ENCODE results near the gene RARRES2.

The RARRES2 gene

GRCh38 chr7:150323682-150324372, 17.6 kb downstream of the RARRES2 start:
- Histone ChIP-seq H2AFZ (ENCODE audit: low read depth, low read length) (peak overlapping the region; percentile 96), H3K9ac (ENCODE audit: low read depth, low read length) (peak overlapping the region; percentile 98), H3K79me2 (ENCODE audit: insufficient read depth, low read length) (peaks cover 72% of the 10 kb centered on the region), H3K9me3 (ENCODE audit: insufficient read depth, low read length, severe bottlenecking) (no peaks in the 10 kb centered on the region), H3K27me3 (ENCODE audit: insufficient read depth, low read length, poor library complexity) (no peaks in the 10 kb centered on the region), H3K4me1 (ENCODE audit: insufficient read depth, low read length) (peaks cover 40% of the 10 kb centered on the region), H3K27ac (ENCODE audit: low read length) (peak overlapping the region; percentile 99), H4K20me1 (ENCODE audit: insufficient read depth, low read length) (peaks cover 20% of the 10 kb centered on the region), H3K4me2 (ENCODE audit: insufficient read depth, low read length) (peak overlapping the region; percentile 84), H3K36me3 (ENCODE audit: insufficient read depth, low read length) (peaks cover 51% of the 10 kb centered on the region), H3K4me3 (ENCODE audit: low read depth in 1 of 2, low read length in 2 of 2) (peak overlapping the region; percentile 65 to 94)
- TF ChIP-seq CTCF (IDR thresholded peaks at IDR 0.05; ENCODE audit: borderline replicate concordance, extremely low read depth, low read length, poor library complexity, severe bottlenecking) = no peak
- TF ChIP-seq EZH2 (IDR thresholded peaks at IDR 0.05; ENCODE audit: borderline replicate concordance, low read depth, low read length, severe bottlenecking) = no peak
- DNase-seq (peak; percentile 49), ATAC-seq (ENCODE audit: insufficient read depth, low read depth) (peak; percentile 55)

- H3K4me1 ChIP-seq (ENCODE audit: insufficient read depth, low read length) = peaks cover 40% of the 10 kb centered on the region
- peaks cover 65% of the 10 kb centered on the region for H3K79me2 ChIP-seq (ENCODE audit: insufficient read depth, low read length)
- peak within 1 kb of the TSS; percentile 99 for H3K27ac ChIP-seq (ENCODE audit: low read length)
- H3K4me2 ChIP-seq (ENCODE audit: insufficient read depth, low read length) = peak within 1 kb of the TSS; percentile 84
- H3K9ac ChIP-seq (ENCODE audit: low read depth, low read length) = peak within 1 kb of the TSS; percentile 98
- H3K4me3 ChIP-seq (ENCODE audit: low read depth in 1 of 2, low read length in 2 of 2) = peak within 1 kb of the TSS; percentile 65 to 94
- H3K9me3 ChIP-seq (ENCODE audit: insufficient read depth, low read length, severe bottlenecking) = no peaks in the 10 kb centered on the region
- no peaks in the 10 kb centered on the region for H3K27me3 ChIP-seq (ENCODE audit: insufficient read depth, low read length, poor library complexity)
- no peak for TF ChIP-seq EZH2 (IDR thresholded peaks at IDR 0.05; ENCODE audit: borderline replicate concordance, low read depth, low read length, severe bottlenecking)
- peak; percentile 45 for TF ChIP-seq CTCF (IDR thresholded peaks at IDR 0.05; ENCODE audit: borderline replicate concordance, extremely low read depth, low read length, poor library complexity, severe bottlenecking)
- ATAC-seq (ENCODE audit: insufficient read depth, low read depth) (peak; percentile 75), DNase-seq (peak; percentile 82)
- peaks cover 15% of the 10 kb centered on the region for H4K20me1 ChIP-seq (ENCODE audit: insufficient read depth, low read length)
- peaks cover 43% of the 10 kb centered on the region for H3K36me3 ChIP-seq (ENCODE audit: insufficient read depth, low read length)
- H2AFZ ChIP-seq (ENCODE audit: low read depth, low read length) = peak within 1 kb of the TSS; percentile 96
Observed at GRCh38 chr7:150322833-150323681, 18.4 kb downstream of the RARRES2 start, which contains the start of the genes ACTR3C and LRRC61. Gene ACTR3C, minus strand, starts transcription at chr7:150323545. Its CDS starts 28,249 bp downstream, at chr7:150295296. Gene LRRC61, plus strand, starts transcription at chr7:150323355. Its CDS starts 13,507 bp downstream, at chr7:150336862.

GRCh38 chr7:150322114-150322832, 19.2 kb downstream of the RARRES2 start:
- peaks cover 15% of the 10 kb centered on the region for H4K20me1 ChIP-seq (ENCODE audit: insufficient read depth, low read length)
- ATAC-seq (ENCODE audit: insufficient read depth, low read depth) (peak; percentile 55), DNase-seq (peak; percentile 78)
- peak overlapping the region; percentile 98 for H3K9ac ChIP-seq (ENCODE audit: low read depth, low read length)
- TF ChIP-seq EZH2 (IDR thresholded peaks at IDR 0.05; ENCODE audit: borderline replicate concordance, low read depth, low read length, severe bottlenecking) (no peak), CTCF (IDR thresholded peaks at IDR 0.05; ENCODE audit: borderline replicate concordance, extremely low read depth, low read length, poor library complexity, severe bottlenecking) (no peak)
- H3K79me2 ChIP-seq (ENCODE audit: insufficient read depth, low read length) = peaks cover 57% of the 10 kb centered on the region
- H3K4me2 ChIP-seq (ENCODE audit: insufficient read depth, low read length) = peak overlapping the region; percentile 84
- H3K27ac ChIP-seq (ENCODE audit: low read length) = peak overlapping the region; percentile 99
- H3K4me1 ChIP-seq (ENCODE audit: insufficient read depth, low read length) = peaks cover 40% of the 10 kb centered on the region
- H3K9me3 ChIP-seq (ENCODE audit: insufficient read depth, low read length, severe bottlenecking) = no peaks in the 10 kb centered on the region
- no peaks in the 10 kb centered on the region for H3K27me3 ChIP-seq (ENCODE audit: insufficient read depth, low read length, poor library complexity)
- peak overlapping the region; percentile 96 for H2AFZ ChIP-seq (ENCODE audit: low read depth, low read length)
- H3K4me3 ChIP-seq (ENCODE audit: low read depth in 1 of 2, low read length in 2 of 2) = peak overlapping the region; percentile 65 to 94
- peaks cover 36% of the 10 kb centered on the region for H3K36me3 ChIP-seq (ENCODE audit: insufficient read depth, low read length)

All from DND-41 (cell line).